BE2C (cell line): ENCODE measurements around the gene HS6ST3.

Experiments used
- DNase-seq: peaks from one replicate; pipeline ENCODE4 v3.0.0-alpha.2; 2020
- H3K27me3 ChIP-seq: fragments of 250-450 bp; sonication (Bioruptor Pico); 2 replicates; pipeline ENCODE4 v1.5.1; 2020; ENCODE audit warnings: mild to moderate bottlenecking
- H3K36me3 ChIP-seq: fragments of 250-450 bp; sonication (Bioruptor Pico); 2 replicates; pipeline ENCODE4 v1.5.1; 2020; ENCODE audit warnings: mild to moderate bottlenecking
- H3K4me1 ChIP-seq: fragments of 250-450 bp; sonication (Bioruptor Pico); 2 replicates; pipeline ENCODE4 v1.5.1; 2020
- H3K4me3 ChIP-seq: 2 replicates; pipeline ENCODE4 v1.5.1; 2011; ENCODE audit warnings: low read depth, low read length
- H3K9me3 ChIP-seq: fragments of 250-450 bp; sonication (Bioruptor Pico); 2 replicates; pipeline ENCODE4 v1.5.1; 2020
- TF ChIP-seq, protein P1 (sequence below): IDR thresholded peaks from 2 replicates; pipeline ENCODE4 v1.5.1; 2012; ENCODE audit warnings: mild to moderate bottlenecking, low read depth, low read length

The HS6ST3 gene

DNA sequence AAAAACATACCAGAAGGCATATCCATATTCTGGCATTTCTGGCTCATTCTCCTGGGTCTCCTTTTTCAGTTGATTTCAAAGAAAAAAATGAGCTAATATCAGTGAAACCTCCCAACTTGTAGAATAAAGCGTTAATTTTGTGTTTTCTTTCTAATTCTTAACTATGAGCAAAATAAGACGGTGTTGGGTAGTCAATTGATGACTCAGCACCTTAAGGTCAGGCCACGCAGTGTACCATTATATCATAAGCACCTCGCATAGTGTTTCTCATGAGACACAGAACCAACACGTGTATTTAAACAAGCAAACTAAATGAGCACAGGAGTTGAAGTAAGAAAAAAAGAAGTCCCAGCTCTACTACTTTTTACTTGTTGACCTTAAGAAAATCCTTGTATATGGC, 729.5 kb downstream of the HS6ST3 start:
- Histone ChIP-seq H3K27me3 (no peaks in the 10 kb centered on the region), H3K4me3 (no peak overlapping the region), H3K4me1 (peaks cover 6% of the 10 kb centered on the region), H3K36me3 (no peaks in the 10 kb centered on the region), H3K9me3 (no peaks in the 10 kb centered on the region)
- DNase-seq: no peak
- TF ChIP-seq, protein P1, sequence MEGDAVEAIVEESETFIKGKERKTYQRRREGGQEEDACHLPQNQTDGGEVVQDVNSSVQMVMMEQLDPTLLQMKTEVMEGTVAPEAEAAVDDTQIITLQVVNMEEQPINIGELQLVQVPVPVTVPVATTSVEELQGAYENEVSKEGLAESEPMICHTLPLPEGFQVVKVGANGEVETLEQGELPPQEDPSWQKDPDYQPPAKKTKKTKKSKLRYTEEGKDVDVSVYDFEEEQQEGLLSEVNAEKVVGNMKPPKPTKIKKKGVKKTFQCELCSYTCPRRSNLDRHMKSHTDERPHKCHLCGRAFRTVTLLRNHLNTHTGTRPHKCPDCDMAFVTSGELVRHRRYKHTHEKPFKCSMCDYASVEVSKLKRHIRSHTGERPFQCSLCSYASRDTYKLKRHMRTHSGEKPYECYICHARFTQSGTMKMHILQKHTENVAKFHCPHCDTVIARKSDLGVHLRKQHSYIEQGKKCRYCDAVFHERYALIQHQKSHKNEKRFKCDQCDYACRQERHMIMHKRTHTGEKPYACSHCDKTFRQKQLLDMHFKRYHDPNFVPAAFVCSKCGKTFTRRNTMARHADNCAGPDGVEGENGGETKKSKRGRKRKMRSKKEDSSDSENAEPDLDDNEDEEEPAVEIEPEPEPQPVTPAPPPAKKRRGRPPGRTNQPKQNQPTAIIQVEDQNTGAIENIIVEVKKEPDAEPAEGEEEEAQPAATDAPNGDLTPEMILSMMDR: no peak

DNA sequence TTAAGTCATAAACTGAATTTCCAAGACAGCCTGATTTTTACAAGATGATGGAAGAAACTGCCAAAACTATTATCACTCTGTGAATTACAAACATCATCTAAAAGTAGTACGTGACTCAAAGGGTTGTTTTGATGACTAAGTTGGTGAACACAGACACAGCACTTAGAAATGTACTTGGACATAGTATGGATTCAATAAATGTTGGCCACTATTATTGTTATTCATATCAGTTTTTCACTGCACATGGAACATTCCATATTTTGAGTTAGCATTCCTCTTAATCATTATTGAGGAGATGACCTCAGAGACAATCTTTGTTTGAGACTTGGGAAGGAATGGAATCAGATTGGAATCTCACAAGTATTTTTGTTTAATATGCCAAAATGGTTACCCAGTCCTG, 731.5 kb downstream of the HS6ST3 start:
- Histone ChIP-seq H3K4me3 (no peak overlapping the region), H3K4me1 (peaks cover 6% of the 10 kb centered on the region), H3K36me3 (no peaks in the 10 kb centered on the region), H3K9me3 (no peaks in the 10 kb centered on the region), H3K27me3 (no peaks in the 10 kb centered on the region)
- TF ChIP-seq, protein P1: no peak
- DNase-seq: no peak

DNA sequence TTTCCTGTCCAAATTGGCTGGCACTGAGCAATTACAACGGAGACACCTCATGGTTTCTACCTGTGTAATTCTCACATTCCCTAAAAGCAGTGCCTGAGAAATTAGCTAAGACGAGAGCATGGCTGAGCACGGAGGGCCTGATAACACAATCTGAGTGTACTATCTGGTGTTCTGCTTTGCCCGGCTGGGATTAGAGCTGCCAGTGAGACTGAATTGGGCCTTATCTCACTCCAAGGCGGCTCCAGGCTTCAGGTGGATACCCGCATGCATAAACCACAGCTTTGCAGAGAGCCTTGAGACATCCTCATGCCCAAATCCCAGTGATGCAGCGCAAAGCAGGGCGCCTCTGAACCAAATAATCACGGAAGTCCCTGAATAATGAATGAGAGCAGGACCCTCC, 732.1 kb downstream of the HS6ST3 start:
- Histone ChIP-seq H3K36me3 (no peaks in the 10 kb centered on the region), H3K9me3 (no peaks in the 10 kb centered on the region), H3K4me1 (peaks cover 6% of the 10 kb centered on the region), H3K27me3 (no peaks in the 10 kb centered on the region), H3K4me3 (no peak overlapping the region)
- peak; percentile 26 for DNase-seq
- TF ChIP-seq, protein P1: no peak

DNA sequence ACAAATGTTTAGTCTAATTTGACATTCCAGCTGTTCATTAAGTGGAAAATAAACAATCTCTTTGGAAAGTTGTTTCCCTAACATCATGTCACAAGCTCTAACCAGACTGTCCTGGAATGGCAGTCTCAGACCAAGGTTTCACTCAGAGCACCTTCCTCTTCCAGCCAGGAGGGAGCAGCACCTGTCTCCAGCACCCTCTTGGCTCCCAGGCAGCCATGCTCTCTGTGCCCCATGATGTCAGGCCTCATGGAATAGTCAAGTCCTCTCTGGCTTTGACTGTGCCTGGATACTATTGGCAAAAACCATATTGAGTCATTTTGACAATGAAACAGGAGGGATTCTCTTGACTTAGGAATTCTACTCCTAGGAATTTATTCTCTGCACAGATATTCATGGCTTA, 733.0 kb downstream of the HS6ST3 start:
- no peak overlapping the region for H3K4me3 ChIP-seq
- DNase-seq: peak; percentile 70
- no peaks in the 10 kb centered on the region for H3K9me3 ChIP-seq
- no peaks in the 10 kb centered on the region for H3K36me3 ChIP-seq
- H3K4me1 ChIP-seq: peaks cover 6% of the 10 kb centered on the region
- H3K27me3 ChIP-seq: no peaks in the 10 kb centered on the region
- TF ChIP-seq, protein P1: peak; percentile 77

DNA sequence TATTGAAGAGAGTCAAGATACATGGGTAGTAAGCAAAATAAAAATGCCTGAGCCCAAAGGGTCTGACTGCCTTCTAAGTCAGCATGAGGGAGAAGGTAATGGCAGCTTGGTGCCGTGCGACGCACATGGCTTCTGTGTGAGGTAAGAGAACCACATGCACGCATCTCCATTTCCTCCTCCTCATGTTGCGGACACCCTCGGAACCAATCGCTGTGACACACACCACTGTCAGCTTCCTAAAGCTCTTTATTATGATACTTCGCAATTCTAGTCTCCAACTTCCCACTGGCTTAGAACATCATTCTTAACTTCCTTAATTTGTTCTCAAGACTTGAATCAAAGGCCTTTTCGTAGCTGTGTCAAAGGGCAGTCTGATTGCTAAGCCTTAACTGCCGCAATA, 734.2 kb downstream of the HS6ST3 start:
- H3K27me3 ChIP-seq: no peaks in the 10 kb centered on the region
- no peak for DNase-seq
- TF ChIP-seq, protein P1: no peak
- peaks cover 6% of the 10 kb centered on the region for H3K4me1 ChIP-seq
- H3K4me3 ChIP-seq: no peak overlapping the region
- H3K36me3 ChIP-seq: no peaks in the 10 kb centered on the region
- no peaks in the 10 kb centered on the region for H3K9me3 ChIP-seq

DNA sequence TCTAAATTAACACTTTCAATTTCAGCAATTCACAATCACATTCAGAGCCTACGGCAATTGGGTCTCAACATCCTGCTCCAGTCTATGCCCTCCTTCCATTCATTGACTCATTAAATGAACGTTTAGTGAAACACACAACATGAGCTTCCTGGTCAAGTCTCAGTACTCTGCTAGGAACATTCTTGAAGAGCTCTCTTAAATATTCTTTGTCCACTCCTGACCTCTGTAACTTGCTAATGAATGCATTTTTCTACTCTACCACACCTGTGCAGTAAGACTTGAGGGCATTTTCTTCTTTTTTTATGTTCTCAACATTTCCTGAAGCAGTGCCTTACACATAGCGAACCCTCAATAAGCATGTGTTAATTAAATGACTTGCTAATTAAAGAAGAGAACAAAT, 735.7 kb downstream of the HS6ST3 start:
- Histone ChIP-seq H3K36me3 (no peaks in the 10 kb centered on the region), H3K9me3 (no peaks in the 10 kb centered on the region), H3K4me3 (no peak overlapping the region), H3K4me1 (peaks cover 6% of the 10 kb centered on the region), H3K27me3 (no peaks in the 10 kb centered on the region)
- TF ChIP-seq, protein P1: no peak
- no peak for DNase-seq
